KBM-7 (cell line): ENCODE data around the gene CCDC169.

ENCODE experiments used
- DNase-seq: peaks from one replicate; pipeline ENCODE4 v3.0.0-alpha.2; 2015
- in situ Hi-C: fragments of 300-500 bp; cut with MboI; formaldehyde crosslinking; loops from 2 replicates; pipeline ENCODE4 v1.14.3; 2020; ENCODE audit warnings: low sequenced_read_pairs, low pct_unique_long_range_greater_than_20kb, mixed read lengths

Gene CCDC169

DNA sequence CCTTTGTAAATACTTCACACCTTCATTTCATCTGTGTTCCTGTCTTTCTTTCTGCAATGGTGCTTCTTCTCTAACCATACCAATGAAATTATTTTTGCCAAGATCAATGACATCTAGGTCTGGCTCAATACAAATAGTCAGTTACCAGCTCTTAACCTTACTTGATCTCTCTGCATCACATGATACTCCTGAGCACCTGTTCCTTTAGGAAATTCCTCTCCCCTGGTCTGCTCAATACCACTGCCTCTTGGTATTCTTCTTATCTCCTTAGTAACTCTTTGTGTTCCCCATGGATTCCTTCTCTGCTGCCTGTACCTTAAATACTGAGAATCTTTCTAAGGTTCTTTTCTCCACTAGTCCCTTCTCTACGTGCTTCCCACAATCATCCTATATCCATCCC, 109.2 kb downstream of the CCDC169 start:
- no peak for DNase-seq
- in situ Hi-C loops: no loop called here

DNA sequence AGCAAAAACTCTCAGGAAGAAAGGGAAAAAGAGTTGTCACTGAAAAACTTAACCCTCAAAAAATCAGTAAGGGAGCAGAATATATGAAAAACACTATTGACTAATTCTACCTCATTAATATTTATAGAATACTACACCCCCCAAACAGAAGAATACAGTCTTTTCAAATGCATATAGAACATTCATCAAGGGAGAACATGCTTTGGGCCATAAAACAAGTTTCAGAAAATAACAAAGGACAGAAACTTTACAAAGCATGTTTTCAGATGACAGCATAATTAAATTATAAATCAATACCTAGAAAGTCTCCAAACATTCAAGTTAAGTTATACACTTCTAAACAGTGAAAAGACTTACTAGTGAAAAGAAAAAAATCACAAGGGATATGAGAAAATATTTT, 113.7 kb downstream of the CCDC169 start:
- in situ Hi-C loops: no loop called here
- no peak for DNase-seq
